Hepatic stellate cell (primary cell): ENCODE data around the gene TEAD2.
"Not testable (repeated sequence)": the region's sequence is repeated elsewhere in the genome, so short reads cannot be mapped to it uniquely, and the experiment has no call there.

Experiments
- DNase-seq: peaks from one replicate; pipeline ENCODE4 v3.0.0; 2011; ENCODE audit warnings: low spot score

Gene TEAD2

DNA sequence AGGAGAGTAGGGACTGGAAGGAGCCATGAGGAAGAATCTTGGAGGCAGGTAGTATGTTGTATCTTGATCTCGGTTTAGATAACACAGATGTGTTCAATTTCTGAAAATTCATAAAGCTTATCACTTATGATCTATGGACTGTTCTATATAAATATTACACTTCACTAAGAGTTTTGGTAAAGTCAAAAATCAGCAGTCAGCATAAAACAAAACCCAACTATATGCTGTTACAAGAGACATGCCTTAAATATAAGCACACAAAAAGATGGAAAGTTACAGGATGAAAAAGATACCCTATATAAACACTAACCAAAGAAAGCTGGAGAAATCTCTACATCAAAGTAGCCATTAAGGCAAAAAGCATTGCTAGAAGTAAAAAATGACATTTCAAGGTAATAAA, 21.4 kb upstream of the TEAD2 start:
- no peak for DNase-seq

GRCh38 chr19:49382639-49383038, 20.4 kb upstream of the TEAD2 start:
- DNase-seq: no peak

DNA sequence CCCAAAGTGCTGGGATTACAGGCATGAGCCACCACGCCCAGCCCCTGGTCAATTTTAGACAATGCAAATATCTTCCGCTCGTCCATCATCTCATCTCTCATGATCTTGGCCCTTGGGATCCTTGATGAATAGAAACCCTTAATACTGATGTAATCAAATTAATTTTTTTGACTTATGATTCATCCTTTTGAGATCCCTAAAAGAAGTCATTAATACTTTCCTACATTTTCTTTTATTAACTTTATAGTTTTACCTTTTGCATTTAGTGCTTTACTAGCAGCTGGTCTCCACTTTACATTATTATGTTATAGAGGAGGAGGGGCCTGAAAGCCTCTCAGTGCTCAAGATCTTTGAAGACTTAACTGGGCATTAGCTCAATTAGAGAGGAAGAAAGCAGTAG, 18.2 kb upstream of the TEAD2 start:
- DNase-seq: no peak

DNA sequence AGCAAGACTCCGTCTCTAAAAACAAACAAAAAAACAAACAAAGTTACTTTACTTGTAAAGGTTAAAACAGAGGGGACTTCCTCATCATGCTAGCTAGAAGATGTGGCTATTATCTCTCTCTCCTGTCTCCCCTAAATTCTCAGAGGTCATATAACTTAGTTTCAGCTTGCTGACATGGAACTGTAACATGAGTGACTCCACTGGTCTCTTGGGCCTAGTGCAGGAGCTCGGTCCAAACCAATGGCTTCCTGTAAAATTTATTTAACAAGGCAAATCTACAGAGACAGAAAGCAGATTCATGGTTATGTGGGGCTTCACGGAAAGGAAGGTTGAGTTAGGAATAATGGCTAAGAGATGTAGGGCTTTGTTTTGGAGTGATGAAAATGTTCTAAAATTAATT, 16.3 kb upstream of the TEAD2 start:
- DNase-seq: no peak

GRCh38 chr19:49374665-49375434, 12.6 kb upstream of the TEAD2 start:
- no peak for DNase-seq

- DNase-seq: not testable (repeated sequence)
These were observed 11.0 kb upstream of the TEAD2 start for GRCh38 chr19:49373174-49373573.

- no peak for DNase-seq
These were observed 9.0 kb upstream of the TEAD2 start for GRCh38 chr19:49371184-49371583.

- DNase-seq: no peak
These were observed 6.6 kb upstream of the TEAD2 start for GRCh38 chr19:49368711-49369358.

DNA sequence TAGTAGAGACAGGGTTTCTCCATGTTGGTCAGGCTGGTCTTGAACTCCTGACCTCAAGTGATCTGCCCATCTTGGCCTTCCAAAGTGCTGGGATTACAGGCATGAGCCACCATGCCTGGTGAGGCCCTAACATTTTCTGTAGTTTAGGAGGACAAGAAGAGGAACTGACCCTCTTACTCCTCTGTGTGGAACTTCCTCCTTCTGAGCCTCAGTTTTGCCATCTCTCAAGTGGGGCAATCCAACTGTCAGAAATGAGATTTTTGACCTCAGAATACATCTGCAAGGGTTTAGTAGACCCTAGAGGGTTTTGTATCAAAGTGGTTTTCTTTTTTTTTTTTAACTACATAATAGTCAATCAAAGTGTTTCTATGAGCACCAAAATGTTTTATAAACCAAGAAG, 3.9 kb upstream of the TEAD2 start:
- no peak for DNase-seq

- DNase-seq: no peak
These were observed 2.0 kb upstream of the TEAD2 start for GRCh38 chr19:49364083-49364737.

GRCh38 chr19:49363268-49364082, 1.3 kb upstream of the TEAD2 start, which contains the start of gene DKKL1:
TSS of gene DKKL1 (plus strand) at chr19:49363877. CDS start at chr19:49363999, 122 bp downstream.
- peak; percentile 98 for DNase-seq

DNA sequence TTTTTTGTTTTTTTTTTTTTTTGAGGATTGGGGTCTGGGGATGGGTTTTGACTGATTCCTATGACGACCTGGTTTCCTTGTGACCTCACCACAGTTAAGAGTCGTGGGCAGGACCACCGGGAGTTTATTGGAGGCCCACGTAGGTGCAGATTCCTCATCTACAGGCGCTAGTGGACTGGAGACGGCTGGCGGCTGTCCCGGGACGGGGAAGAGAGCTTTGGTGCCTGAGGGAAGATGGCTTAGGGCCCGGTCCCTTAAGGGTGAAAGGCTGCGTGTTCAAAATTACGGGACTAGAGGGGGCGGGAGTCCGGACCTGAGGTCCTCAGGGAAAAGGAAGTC, 682 bp upstream of the TEAD2 start:
- no peak for DNase-seq

DNA sequence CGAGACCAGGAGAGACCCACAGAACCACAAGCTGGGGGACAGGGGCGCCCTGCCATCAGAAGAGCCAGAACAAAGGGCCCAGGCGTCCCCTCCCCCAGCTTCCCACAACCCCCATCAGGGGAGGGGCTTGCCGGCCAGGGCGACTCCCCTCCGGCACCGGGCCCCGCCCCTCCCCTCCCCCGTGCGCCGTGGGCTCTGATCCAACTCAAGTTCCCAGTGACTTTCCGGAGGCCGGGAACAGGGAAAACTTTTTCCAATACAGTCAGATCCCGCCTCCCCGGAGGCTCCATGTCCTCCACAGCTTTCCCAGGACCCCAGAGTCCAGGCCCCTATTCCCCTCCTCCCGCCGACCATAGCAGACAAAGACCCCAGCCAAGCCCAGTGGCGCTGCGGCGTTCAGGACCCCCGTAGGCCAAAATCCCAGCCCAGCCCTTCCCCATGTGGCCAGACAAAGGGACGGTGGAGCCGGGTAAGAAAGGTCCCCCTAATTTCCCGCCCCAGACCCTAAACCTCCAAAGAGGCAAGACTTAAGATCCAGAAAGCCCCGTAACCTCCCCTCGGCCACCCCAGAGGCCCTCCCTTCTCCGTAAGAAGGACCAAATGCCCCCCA, 673 bp downstream of the TEAD2 start:
- DNase-seq: peak; percentile 88

- DNase-seq: no peak
These were observed 2.1 kb downstream of the TEAD2 start for GRCh38 chr19:49359851-49360820.

DNA sequence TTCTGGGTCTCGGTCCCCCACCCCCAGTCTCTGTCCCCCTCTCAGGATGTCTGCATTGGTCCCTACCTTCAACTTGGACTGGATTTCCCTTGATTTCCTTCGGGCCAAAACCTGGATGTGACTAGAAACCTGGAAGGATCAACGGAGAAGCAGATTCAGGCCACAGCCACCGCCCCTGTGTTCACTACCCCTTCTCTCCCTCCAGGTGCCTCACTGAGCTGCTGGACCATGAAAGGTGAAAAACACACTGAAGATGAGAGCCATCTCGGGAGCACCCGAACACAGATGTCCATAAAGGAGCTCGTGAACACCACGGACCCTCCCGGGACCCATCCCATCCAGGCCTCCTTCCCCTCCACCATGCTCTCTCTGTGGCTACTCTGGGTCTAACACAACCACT, 5.0 kb downstream of the TEAD2 start:
- DNase-seq: no peak

DNA sequence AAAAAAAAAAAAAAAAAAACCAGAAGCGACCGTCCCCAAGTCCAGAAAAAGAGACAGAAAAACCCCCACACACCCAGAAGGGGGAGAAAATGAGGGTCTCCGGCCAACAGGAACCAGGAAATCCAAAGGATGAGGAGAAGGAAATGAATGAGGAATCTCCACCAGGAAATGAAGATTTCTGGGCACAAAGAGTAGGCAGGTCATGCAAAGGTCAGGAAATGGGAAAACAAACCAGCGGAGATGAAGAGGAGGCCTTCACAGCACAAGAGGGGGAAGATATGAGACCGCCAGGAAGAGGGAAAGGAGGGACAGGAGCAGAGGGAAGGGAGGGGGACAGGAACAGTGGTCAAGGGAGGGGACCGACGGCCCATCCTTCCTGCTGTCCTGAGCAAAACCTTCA, 5.8 kb downstream of the TEAD2 start:
- DNase-seq: no peak

- no peak for DNase-seq
These were observed 6.3 kb downstream of the TEAD2 start for GRCh38 chr19:49355909-49356353.

DNA sequence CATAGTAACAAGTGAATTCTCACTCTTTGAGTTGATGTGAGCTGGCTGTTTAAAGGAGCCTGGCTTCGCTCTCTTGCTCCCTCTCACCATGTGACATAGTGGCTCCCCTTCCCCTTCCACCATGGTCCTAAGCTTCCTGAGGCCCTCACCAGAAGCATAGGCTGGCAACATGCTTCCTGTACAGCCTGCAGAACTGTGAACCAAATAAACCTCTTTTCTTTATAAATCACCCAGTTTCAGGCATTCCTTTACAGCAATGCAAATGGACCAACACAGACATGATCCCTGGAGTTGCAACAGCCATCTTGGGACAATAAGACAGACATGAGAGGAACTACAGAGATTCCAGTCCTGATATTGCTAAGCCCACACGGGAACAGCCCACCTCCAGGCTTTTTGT, 12.6 kb downstream of the TEAD2 start:
- no peak for DNase-seq

- DNase-seq: no peak
These were observed 13.7 kb downstream of the TEAD2 start for GRCh38 chr19:49348305-49349189.

DNA sequence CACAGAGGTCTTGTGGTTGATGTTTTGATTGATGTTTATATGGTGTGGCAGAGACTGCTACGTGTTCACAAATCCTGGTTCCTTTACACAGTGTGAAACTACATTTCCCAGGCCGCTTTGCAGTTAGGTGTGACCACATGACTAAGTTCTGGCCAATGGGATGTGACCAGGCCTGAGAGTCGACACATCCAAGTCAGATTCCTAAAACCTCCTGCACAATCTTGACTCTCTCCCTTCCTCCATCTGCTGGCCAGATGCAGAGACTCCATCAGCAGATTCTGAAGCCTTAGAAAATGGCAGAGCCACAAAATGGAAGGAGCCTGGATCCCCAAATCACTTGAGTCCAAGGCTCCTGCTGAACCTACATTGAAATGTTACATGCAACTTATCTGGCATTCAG, 14.4 kb downstream of the TEAD2 start:
- peak; percentile 87 for DNase-seq
